Peyer's patch (tissue), 4 donors: Measurements from ENCODE around the gene GARS1. TPM values are rescaled to one million over a fixed set of nuclear protein-coding genes. Genes with fewer than 3 reads are reported as not detected.

Experiments
- DNase-seq, 3 donors: peaks; one replicate each; pipeline ENCODE4 v3.0.0-alpha.2; 2017 to 2019
- H3K27ac ChIP-seq, 4 donors: fragments of 200-600 bp; sonication (generic); one replicate each; pipeline ENCODE4 v1.5.1; 2016 to 2019
- H3K27me3 ChIP-seq, 2 donors: fragments of 200-600 bp; sonication (generic); one replicate each; pipeline ENCODE4 v1.5.1; 2019
- H3K36me3 ChIP-seq, 3 donors: fragments of 200-600 bp; sonication (generic); one replicate each; pipeline ENCODE4 v1.5.1; 2016 to 2019
- H3K4me1 ChIP-seq, 4 donors: fragments of 200-600 bp; sonication (generic); one replicate each; pipeline ENCODE4 v1.5.1; 2016 to 2019
- H3K4me3 ChIP-seq, 4 donors: fragments of 200-600 bp; sonication (generic); 1 replicate in 3 of 4; 2 replicates in 1 of 4; pipeline ENCODE4 v1.5.1; 2016 to 2019; ENCODE audit warnings: mild to moderate bottlenecking in 1 of 4
- H3K9me3 ChIP-seq, 4 donors: fragments of 200-600 bp; sonication (generic); one replicate each; pipeline ENCODE4 v1.5.1; 2016 to 2019; ENCODE audit warnings: mild to moderate bottlenecking in 1 of 4
- POLR2A ChIP-seq, 2 donors: fragments of 450-650 bp; IDR thresholded peaks; one replicate each; pipeline ENCODE4 v1.5.1; 2017; ENCODE audit warnings: antibody characterized with exemption in 2 of 2, mild to moderate bottlenecking in 2 of 2, moderate library complexity in 2 of 2
- total RNA-seq, 4 donors: library from RNA; depleted of rRNA; stranded (reverse); fragments of >200 nt; gene quantifications; one replicate each; pipeline ENCODE4 v1.1.0, GENCODE V29; 2016
- TF ChIP-seq, protein P1 (sequence below), 6 experiments: fragments of 450-650 bp in 4 of 6; fragments of 200-600 bp in 2 of 6; sonication (generic) in 1 of 6; IDR thresholded peaks; one replicate each; pipeline ENCODE4 v1.5.1; 2017 to 2019; ENCODE audit warnings: antibody characterized with exemption in 6 of 6, mild to moderate bottlenecking in 3 of 6, moderate library complexity in 1 of 6

Gene GARS1
- total RNA-seq, 4 donors from 2014 or later, result 50.4 to 77.8 (median 70.1) TPM

DNA sequence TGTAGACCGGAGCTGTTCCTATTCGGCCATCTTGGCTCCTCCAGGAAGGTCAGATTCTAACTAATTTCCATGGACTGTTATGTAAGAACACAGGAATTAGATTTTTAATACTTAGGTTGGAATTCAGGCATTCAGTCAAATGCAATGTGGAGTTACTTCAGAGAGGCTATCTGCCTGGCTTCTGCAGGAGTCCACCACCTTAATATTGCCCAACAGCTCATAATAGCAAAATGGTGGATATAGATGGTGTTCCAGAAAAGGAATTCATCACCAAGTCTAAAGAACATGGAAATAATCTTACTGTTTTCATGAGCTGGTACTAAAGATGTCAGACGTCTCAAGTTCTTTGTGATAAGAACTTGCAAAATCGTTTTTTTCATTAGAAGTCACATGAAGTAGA, 48.1 kb downstream of the GARS1 start:
- TF ChIP-seq, protein P1, sequence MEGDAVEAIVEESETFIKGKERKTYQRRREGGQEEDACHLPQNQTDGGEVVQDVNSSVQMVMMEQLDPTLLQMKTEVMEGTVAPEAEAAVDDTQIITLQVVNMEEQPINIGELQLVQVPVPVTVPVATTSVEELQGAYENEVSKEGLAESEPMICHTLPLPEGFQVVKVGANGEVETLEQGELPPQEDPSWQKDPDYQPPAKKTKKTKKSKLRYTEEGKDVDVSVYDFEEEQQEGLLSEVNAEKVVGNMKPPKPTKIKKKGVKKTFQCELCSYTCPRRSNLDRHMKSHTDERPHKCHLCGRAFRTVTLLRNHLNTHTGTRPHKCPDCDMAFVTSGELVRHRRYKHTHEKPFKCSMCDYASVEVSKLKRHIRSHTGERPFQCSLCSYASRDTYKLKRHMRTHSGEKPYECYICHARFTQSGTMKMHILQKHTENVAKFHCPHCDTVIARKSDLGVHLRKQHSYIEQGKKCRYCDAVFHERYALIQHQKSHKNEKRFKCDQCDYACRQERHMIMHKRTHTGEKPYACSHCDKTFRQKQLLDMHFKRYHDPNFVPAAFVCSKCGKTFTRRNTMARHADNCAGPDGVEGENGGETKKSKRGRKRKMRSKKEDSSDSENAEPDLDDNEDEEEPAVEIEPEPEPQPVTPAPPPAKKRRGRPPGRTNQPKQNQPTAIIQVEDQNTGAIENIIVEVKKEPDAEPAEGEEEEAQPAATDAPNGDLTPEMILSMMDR (IDR thresholded peaks at IDR 0.05), result no peak
- TF ChIP-seq POLR2A (IDR thresholded peaks at IDR 0.05), result no peak
- H3K36me3 ChIP-seq, result no peaks in the 10 kb centered on the region
- H3K27me3 ChIP-seq, result no peaks in the 10 kb centered on the region
- no peak for DNase-seq
- peak overlapping the region in 2 of 4 donors; percentile 5 to 22 for H3K4me3 ChIP-seq
- H3K9me3 ChIP-seq, result no peaks in the 10 kb centered on the region
- no peaks in the 10 kb centered on the region for H3K4me1 ChIP-seq
- H3K27ac ChIP-seq, result no peak overlapping the region

DNA sequence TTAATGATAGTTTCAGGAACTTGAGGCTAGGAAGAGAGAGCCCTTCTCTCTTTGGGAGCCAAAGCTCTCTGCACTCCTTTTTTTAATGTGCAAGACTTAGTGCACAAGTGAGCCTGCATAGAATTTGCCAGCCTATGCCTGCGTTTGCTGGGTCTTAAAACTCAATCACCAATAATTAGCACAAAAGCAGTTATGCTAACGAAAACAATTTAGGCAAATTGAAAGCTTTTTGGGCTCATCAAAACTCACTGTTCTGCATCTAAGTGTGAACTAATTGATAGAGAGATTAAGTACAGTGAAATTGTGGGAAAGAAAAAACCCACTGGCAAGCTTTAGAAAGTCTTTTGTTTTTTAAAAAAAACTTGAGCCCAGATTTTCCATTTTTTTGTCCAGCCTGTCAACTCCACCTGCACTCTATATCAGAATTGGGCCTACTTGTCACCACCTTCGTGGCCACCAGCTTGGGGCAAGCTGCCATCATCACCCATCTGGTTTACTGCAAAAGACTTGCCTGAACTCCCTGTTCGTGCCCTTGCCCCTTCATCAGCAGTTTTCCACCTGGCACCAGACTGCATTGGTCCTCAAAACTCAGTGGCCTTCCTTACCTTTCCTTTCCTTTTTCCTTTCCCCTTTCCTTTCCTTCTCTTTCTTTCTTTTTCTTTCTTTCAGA, 49.7 kb downstream of the GARS1 start:
- Histone ChIP-seq H3K36me3 (no peaks in the 10 kb centered on the region), H3K4me3 (no peak overlapping the region), H3K27ac (no peak overlapping the region), H3K27me3 (no peaks in the 10 kb centered on the region), H3K9me3 (no peaks in the 10 kb centered on the region), H3K4me1 (no peaks in the 10 kb centered on the region)
- no peak for DNase-seq
- no peak for TF ChIP-seq POLR2A (IDR thresholded peaks at IDR 0.05)
- TF ChIP-seq, protein P1 (IDR thresholded peaks at IDR 0.05), result no peak

DNA sequence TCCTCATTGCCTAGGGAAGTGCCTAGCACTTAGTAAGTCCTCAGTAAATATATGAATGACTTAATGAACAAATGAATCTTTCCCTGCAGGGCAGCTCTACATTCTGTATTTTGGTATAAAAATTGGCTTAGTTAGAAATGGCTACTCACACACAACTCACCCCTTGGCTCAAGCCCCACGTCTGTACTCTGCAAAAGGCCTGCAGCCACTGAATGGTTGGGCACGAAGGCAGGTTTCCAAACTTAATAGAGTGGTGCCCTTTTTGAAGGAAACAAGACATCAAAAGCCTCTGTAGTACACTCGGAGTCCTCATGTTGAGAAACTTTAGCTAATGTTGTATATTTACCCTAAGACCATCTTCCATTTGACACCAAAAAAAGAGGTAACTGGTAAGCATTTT, 51.0 kb downstream of the GARS1 start:
- H3K27me3 ChIP-seq, result no peaks in the 10 kb centered on the region
- H3K36me3 ChIP-seq, result no peaks in the 10 kb centered on the region
- H3K27ac ChIP-seq, result no peak overlapping the region
- no peaks in the 10 kb centered on the region for H3K4me1 ChIP-seq
- no peaks in the 10 kb centered on the region for H3K9me3 ChIP-seq
- no peak for TF ChIP-seq POLR2A (IDR thresholded peaks at IDR 0.05)
- TF ChIP-seq, protein P1 (IDR thresholded peaks at IDR 0.05), result no peak
- no peak overlapping the region for H3K4me3 ChIP-seq
- DNase-seq, result no peak

DNA sequence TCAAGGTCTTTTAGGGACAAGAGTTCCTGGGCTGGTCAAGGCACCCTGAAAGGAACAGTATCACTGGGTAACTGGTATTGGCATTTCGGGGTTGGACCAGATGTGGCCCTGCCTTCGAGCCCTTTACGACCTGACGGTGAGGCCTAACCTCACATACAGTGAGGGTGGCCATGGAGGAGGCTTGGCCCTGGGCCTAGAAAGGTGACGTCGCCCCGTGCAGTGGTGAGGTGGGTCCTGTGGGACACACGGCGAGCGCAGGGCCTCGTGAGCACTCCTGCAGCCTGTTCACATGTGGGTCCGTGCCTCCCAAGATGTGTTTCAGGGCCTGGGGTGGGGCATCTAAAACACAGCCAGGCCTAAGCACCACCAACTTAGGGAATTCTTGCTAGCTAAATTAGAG, 51.5 kb downstream of the GARS1 start:
- DNase-seq, result no peak
- Histone ChIP-seq H3K4me1 (no peaks in the 10 kb centered on the region), H3K4me3 (no peak overlapping the region)

DNA sequence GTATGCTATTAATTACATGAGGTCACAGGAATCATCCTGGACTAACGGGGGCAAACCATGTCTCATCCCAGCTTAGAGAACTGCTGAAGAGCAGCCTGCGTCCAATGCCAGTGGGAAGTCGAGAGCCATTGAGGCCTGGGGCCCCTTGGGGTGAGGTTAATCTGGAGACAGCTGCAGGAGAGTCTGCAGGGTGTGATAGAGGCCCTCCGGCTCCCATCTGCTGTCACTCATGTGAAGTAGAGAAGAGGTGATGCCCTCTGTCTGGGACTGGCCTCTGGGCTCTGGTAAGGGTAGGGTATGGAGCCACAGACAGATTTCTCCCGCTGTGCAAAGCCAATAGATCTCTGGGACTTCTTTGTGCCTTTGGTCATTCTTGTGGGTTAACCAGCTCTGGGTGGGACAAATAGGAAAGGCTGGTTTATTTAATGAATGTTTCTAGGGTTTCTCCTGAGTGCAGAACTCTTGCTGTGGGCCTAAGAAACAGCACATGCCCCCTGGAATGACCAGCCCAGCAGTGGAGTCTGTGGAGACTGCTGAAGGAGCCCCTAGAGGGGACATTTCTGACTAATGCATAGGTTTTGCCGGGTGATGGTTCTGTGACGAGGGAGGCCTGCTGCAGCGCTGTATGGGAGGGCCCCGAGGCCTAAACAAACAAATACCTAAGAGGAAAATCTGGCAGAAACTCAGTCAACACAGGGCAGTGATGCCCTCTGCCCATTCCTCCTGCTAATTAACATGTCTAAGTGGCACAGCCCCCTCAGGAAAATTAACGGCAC, 53.1 kb downstream of the GARS1 start:
- no peak overlapping the region for H3K4me3 ChIP-seq
- TF ChIP-seq, protein P1 (IDR thresholded peaks at IDR 0.05), result no peak
- TF ChIP-seq POLR2A (IDR thresholded peaks at IDR 0.05), result no peak
- H3K27me3 ChIP-seq, result no peaks in the 10 kb centered on the region
- no peaks in the 10 kb centered on the region for H3K4me1 ChIP-seq
- DNase-seq, result no peak
- no peaks in the 10 kb centered on the region for H3K9me3 ChIP-seq
- no peak overlapping the region for H3K27ac ChIP-seq
- no peaks in the 10 kb centered on the region for H3K36me3 ChIP-seq

More for the DNA sequence above, 51.5 kb downstream of the GARS1 start:
- no peak overlapping the region for H3K27ac ChIP-seq
- H3K36me3 ChIP-seq, result no peaks in the 10 kb centered on the region
- H3K27me3 ChIP-seq, result no peaks in the 10 kb centered on the region
- H3K9me3 ChIP-seq, result no peaks in the 10 kb centered on the region
- no peak for TF ChIP-seq POLR2A (IDR thresholded peaks at IDR 0.05)
- TF ChIP-seq, protein P1 (IDR thresholded peaks at IDR 0.05), result no peak
